WTC11 (cell line): ENCODE data around the gene AMY1B.
"Not testable (repeated sequence)": the region's sequence is repeated elsewhere in the genome, so short reads cannot be mapped to it uniquely, and the experiment has no call there.

Source experiments
- FOXP1 ChIP-seq: sonication (generic); formaldehyde crosslinking; IDR thresholded peaks from 2 replicates; pipeline ENCODE4 v1.8.0; 2022; ENCODE audit warnings: missing genetic modification reagents, mild to moderate bottlenecking, moderate library complexity, borderline replicate concordance
- HMGA2 ChIP-seq: fragments of 250-450 bp; sonication (Bioruptor Pico); IDR thresholded peaks from 2 replicates; pipeline ENCODE4 v1.4.0; 2021; ENCODE audit warnings: mild to moderate bottlenecking, moderate library complexity
- TF ChIP-seq, protein P1 (sequence below): fragments of 200-600 bp; IDR thresholded peaks from 2 replicates; pipeline ENCODE4 v1.8.0; 2022; ENCODE audit warnings: antibody characterized with exemption

DNA sequence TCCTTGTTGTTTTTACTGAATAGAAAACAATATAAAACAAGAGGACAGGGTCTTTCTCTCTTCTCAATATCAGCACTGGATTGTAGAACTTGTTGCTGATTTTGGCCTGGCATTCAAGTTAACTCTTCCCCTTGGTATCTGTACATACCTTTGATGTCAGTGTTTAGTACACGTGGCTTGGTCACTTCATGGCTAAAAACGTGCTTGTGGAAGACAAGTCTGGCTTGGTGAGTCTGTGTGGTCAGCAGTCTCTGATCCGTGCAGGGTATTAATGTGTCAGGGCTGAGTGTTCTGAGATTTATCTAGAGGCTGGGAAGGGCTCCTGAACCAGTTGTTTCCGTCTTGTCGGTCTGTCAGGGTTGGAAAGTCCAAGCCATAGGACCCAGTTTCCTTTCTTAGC lies 40.5 kb downstream of the AMY1B start, which contains the start of gene AMY1A:
- TF ChIP-seq HMGA2, FOXP1 (CRISPR knock-in tag): not testable (repeated sequence)
- TF ChIP-seq, protein P1, sequence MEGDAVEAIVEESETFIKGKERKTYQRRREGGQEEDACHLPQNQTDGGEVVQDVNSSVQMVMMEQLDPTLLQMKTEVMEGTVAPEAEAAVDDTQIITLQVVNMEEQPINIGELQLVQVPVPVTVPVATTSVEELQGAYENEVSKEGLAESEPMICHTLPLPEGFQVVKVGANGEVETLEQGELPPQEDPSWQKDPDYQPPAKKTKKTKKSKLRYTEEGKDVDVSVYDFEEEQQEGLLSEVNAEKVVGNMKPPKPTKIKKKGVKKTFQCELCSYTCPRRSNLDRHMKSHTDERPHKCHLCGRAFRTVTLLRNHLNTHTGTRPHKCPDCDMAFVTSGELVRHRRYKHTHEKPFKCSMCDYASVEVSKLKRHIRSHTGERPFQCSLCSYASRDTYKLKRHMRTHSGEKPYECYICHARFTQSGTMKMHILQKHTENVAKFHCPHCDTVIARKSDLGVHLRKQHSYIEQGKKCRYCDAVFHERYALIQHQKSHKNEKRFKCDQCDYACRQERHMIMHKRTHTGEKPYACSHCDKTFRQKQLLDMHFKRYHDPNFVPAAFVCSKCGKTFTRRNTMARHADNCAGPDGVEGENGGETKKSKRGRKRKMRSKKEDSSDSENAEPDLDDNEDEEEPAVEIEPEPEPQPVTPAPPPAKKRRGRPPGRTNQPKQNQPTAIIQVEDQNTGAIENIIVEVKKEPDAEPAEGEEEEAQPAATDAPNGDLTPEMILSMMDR = not testable (repeated sequence)
